Measurements from ENCODE around the gene NLRC5.

The NLRC5 gene

DNA sequence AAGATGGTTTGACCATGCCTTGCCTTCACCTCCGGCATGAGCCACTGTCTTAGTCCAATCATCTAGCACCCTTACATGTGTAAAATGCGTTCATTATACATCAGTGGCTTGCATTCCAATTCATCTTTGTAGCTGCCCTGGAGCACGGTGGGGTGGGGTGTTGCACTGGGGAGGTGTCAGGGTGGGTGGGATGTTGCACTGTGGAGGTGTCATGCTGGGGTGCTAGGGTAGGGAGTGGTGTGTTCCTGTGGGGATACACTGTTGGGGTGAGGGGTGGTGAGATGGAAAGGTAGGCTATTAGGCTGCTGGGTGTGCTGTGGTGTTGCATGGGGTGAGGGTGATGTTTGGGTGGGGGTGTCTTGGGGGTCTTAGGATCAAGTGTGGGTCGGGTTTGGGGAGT, 47.0 kb downstream of the NLRC5 start:
- no peaks in the 10 kb centered on the region for H3K27me3 ChIP-seq (replicated peaks in 2 of 5; ENCODE audit: control insufficient read depth in 4 of 5, insufficient read depth in 5 of 5, low read length in 4 of 5)
- 86% methylated on average over 1 of the region's 4 CpGs for WGBS (ENCODE audit: insufficient coverage)
- ChIA-PET POLR2A (no interaction called here), CTCF (interaction anchor here (0.9 to 1.5 kb wide), 5 partner anchors 10 to 72 kb away, joined by 3 to 5 read pairs (median 4); no protein-coding TSS in a partner anchor)
- H3K4me1 ChIP-seq (ENCODE audit: control extremely low read depth in 1 of 4, control insufficient read depth in 4 of 4, insufficient read depth in 4 of 4, low read length in 3 of 4), result peaks cover 9 to 50% (median 29%) of the 10 kb centered on the region in 4 experiments
- no peak for DNase-seq
- no peak overlapping the region for H3K27ac ChIP-seq (ENCODE audit: insufficient read depth in 1 of 2, low read depth in 1 of 2, low read length in 2 of 2, poor library complexity in 1 of 2, severe bottlenecking in 2 of 2)
- no peak overlapping the region for H3K4me3 ChIP-seq (ENCODE audit: control insufficient read depth in 1 of 7, extremely low read depth in 1 of 7, insufficient read depth in 4 of 7, low read depth in 2 of 7, low read length in 6 of 7)
- peaks cover 0 to 36% (median 16%) of the 10 kb centered on the region in 4 experiments for H3K36me3 ChIP-seq (ENCODE audit: control insufficient read depth in 4 of 4, insufficient read depth in 4 of 4, low read length in 3 of 4)
- peaks cover 0 to 5% (median 0%) of the 10 kb centered on the region in 5 experiments for H3K9me3 ChIP-seq (ENCODE audit: control extremely low read depth in 1 of 5, control insufficient read depth in 4 of 5, insufficient read depth in 2 of 5, low read depth in 1 of 5, low read length in 4 of 5)

DNA sequence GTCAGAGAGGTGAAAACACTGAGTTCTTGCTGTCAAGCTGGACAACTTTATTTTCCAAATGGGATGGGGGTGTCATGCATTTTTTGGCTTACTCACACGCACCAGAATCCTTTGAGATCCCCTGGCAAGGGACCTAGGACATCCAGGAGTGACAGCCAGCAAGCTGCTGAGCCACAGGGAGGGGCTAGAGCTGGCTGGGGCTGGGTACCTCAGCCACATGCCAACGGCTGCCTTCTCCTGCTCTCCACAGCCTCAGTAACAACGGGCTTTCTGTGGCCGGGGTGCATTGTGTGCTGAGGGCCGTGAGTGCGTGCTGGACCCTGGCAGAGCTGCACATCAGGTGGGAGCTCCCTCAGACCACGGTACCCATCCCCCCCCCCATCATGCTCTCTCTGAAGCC, 47.6 kb downstream of the NLRC5 start:
- Histone ChIP-seq H3K4me3 (ENCODE audit: control insufficient read depth in 1 of 7, extremely low read depth in 1 of 7, insufficient read depth in 4 of 7, low read depth in 2 of 7, low read length in 6 of 7) (no peak overlapping the region), H3K36me3 (ENCODE audit: control insufficient read depth in 4 of 4, insufficient read depth in 4 of 4, low read length in 3 of 4) (peaks cover 0 to 39% (median 16%) of the 10 kb centered on the region in 4 experiments), H3K4me1 (ENCODE audit: control extremely low read depth in 1 of 4, control insufficient read depth in 4 of 4, insufficient read depth in 4 of 4, low read length in 3 of 4) (peaks cover 9 to 57% (median 33%) of the 10 kb centered on the region in 4 experiments), H3K9me3 (ENCODE audit: control extremely low read depth in 1 of 5, control insufficient read depth in 4 of 5, insufficient read depth in 2 of 5, low read depth in 1 of 5, low read length in 4 of 5) (peaks cover 0 to 5% (median 0%) of the 10 kb centered on the region in 5 experiments), H3K27me3 (replicated peaks in 2 of 5; ENCODE audit: control insufficient read depth in 4 of 5, insufficient read depth in 5 of 5, low read length in 4 of 5) (no peaks in the 10 kb centered on the region), H3K27ac (ENCODE audit: insufficient read depth in 1 of 2, low read depth in 1 of 2, low read length in 2 of 2, poor library complexity in 1 of 2, severe bottlenecking in 2 of 2) (peak overlapping the region in 1 of 2 experiments; percentile 25)
- WGBS (ENCODE audit: insufficient coverage), result 87% methylated on average over 6 of the region's 7 CpGs
- CTCF ChIA-PET, result interaction anchor here (1.1 to 1.5 kb wide), 4 partner anchors 10 to 72 kb away, joined by 3 to 5 read pairs (median 4); no protein-coding TSS in a partner anchor
- POLR2A ChIA-PET, result no interaction called here
- DNase-seq, result no peak

DNA sequence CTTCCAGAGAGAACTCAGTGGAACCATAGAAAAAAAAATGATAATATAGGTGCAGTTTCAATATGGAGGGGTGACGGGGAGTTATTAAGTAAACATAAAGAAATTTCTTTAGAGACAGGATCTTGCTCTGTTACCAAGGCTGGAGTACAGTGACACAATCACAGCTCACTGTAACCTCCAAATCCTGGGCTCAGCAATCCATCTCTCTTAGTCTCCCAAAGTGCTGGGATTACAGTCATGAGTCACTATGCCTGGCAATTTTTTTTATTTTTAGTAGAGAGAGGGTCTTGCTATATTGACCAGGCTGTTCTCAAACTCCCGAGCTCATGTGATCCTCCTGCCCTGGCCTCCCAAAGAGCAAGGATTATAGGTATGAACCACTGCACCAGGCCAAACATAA, 48.8 kb downstream of the NLRC5 start:
- H3K36me3 ChIP-seq (ENCODE audit: control insufficient read depth in 4 of 4, insufficient read depth in 4 of 4, low read length in 3 of 4), result peaks cover 4 to 37% (median 19%) of the 10 kb centered on the region in 4 experiments
- no peak overlapping the region for H3K4me3 ChIP-seq (ENCODE audit: control insufficient read depth in 1 of 7, extremely low read depth in 1 of 7, insufficient read depth in 4 of 7, low read depth in 2 of 7, low read length in 6 of 7)
- H3K9me3 ChIP-seq (ENCODE audit: control extremely low read depth in 1 of 5, control insufficient read depth in 4 of 5, insufficient read depth in 2 of 5, low read depth in 1 of 5, low read length in 4 of 5), result peaks cover 0 to 5% (median 0%) of the 10 kb centered on the region in 5 experiments
- DNase-seq, result no peak
- H3K27me3 ChIP-seq (replicated peaks in 2 of 5; ENCODE audit: control insufficient read depth in 4 of 5, insufficient read depth in 5 of 5, low read length in 4 of 5), result no peaks in the 10 kb centered on the region
- whole genome bisulfite sequencing (ENCODE audit: insufficient coverage), result 100% methylated on average over 1 of the region's 2 CpGs
- ChIA-PET CTCF (interaction anchor here (0.7 to 1.5 kb wide), 6 partner anchors 35 to 96 kb away, joined by 3 to 4 read pairs (median 3); no protein-coding TSS in a partner anchor), POLR2A (interaction anchor here (0.6 kb wide), 1 partner anchor 15 kb away, joined by 3 read pairs; no protein-coding TSS in a partner anchor)
- H3K27ac ChIP-seq (ENCODE audit: insufficient read depth in 1 of 2, low read depth in 1 of 2, low read length in 2 of 2, poor library complexity in 1 of 2, severe bottlenecking in 2 of 2), result no peak overlapping the region
- peaks cover 9 to 69% (median 44%) of the 10 kb centered on the region in 4 experiments for H3K4me1 ChIP-seq (ENCODE audit: control extremely low read depth in 1 of 4, control insufficient read depth in 4 of 4, insufficient read depth in 4 of 4, low read length in 3 of 4)

GRCh38 chr16:57039148-57039812, 49.9 kb downstream of the NLRC5 start:
- Histone ChIP-seq H3K9me3 (ENCODE audit: control extremely low read depth in 1 of 5, control insufficient read depth in 4 of 5, insufficient read depth in 2 of 5, low read depth in 1 of 5, low read length in 4 of 5) (peaks cover 0 to 5% (median 0%) of the 10 kb centered on the region in 5 experiments), H3K4me3 (ENCODE audit: control insufficient read depth in 1 of 7, extremely low read depth in 1 of 7, insufficient read depth in 4 of 7, low read depth in 2 of 7, low read length in 6 of 7) (peak overlapping the region in 5 of 7 experiments; percentile 8 to 50 (median 33)), H3K27ac (ENCODE audit: insufficient read depth in 1 of 2, low read depth in 1 of 2, low read length in 2 of 2, poor library complexity in 1 of 2, severe bottlenecking in 2 of 2) (peak overlapping the region; percentile 29 to 59), H3K36me3 (ENCODE audit: control insufficient read depth in 4 of 4, insufficient read depth in 4 of 4, low read length in 3 of 4) (peaks cover 4 to 32% (median 18%) of the 10 kb centered on the region in 4 experiments), H3K27me3 (replicated peaks in 2 of 5; ENCODE audit: control insufficient read depth in 4 of 5, insufficient read depth in 5 of 5, low read length in 4 of 5) (no peaks in the 10 kb centered on the region), H3K4me1 (ENCODE audit: control extremely low read depth in 1 of 4, control insufficient read depth in 4 of 4, insufficient read depth in 4 of 4, low read length in 3 of 4) (peaks cover 9 to 72% (median 47%) of the 10 kb centered on the region in 4 experiments)
- ChIA-PET POLR2A (no interaction called here), CTCF (interaction anchor here (0.6 to 3.3 kb wide), 6 partner anchors 13 to 78 kb away, joined by 3 to 17 read pairs (median 3); no protein-coding TSS in a partner anchor)
- WGBS (ENCODE audit: insufficient coverage), result 44% methylated on average over 2 of the region's 5 CpGs
- peak; percentile 36 to 74 (median 68) for DNase-seq

DNA sequence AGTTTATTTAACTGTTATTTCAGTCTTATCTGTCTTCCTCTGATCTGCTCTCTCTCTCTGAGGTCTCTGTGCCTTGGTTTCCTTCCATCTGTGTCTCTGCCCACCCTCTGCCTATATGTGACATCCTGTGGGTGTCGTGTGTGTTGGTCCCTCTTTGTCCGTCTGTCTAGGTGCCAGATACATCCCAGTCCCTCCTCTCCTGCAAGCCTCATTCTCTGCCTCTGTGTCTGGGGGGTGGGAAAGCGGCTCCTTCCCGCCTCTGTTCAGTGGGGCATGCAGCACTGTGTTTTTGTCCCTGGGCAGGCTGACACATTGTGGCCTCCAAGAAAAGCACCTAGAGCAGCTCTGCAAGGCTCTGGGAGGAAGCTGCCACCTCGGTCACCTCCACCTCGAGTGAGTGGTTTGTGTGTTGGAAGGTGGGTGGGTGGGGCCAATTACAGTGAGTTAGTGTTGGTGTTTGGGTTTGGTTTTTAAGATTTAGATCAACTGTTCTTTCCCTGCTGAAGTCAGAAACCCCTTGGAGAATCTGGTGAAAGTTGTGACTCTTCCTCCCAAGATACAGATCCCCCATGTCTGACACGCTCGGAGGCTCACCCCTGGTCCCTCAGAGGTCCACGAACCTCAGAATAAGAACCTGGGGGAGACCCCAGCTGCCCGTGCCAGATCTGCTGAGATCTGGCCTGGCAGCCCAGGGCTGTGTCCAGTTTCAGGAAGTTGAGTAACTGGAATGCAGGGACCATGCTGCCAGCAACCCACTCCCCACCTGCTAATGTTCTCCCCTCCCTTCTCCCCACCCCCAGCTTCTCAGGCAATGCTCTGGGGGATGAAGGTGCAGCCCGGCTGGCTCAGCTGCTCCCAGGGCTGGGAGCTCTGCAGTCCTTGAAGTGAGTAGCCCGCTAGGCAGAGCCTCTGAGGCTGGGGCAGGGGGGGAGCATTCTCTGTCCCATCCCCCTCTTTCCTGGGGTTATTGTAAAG, 52.1 kb downstream of the NLRC5 start:
- H3K4me1 ChIP-seq (ENCODE audit: control extremely low read depth in 1 of 4, control insufficient read depth in 4 of 4, insufficient read depth in 4 of 4, low read length in 3 of 4), result peaks cover 9 to 75% (median 48%) of the 10 kb centered on the region in 4 experiments
- peak overlapping the region in 2 of 7 experiments; percentile 4 to 15 for H3K4me3 ChIP-seq (ENCODE audit: control insufficient read depth in 1 of 7, extremely low read depth in 1 of 7, insufficient read depth in 4 of 7, low read depth in 2 of 7, low read length in 6 of 7)
- no peaks in the 10 kb centered on the region for H3K27me3 ChIP-seq (replicated peaks in 2 of 5; ENCODE audit: control insufficient read depth in 4 of 5, insufficient read depth in 5 of 5, low read length in 4 of 5)
- peaks cover 4 to 28% (median 14%) of the 10 kb centered on the region in 4 experiments for H3K36me3 ChIP-seq (ENCODE audit: control insufficient read depth in 4 of 4, insufficient read depth in 4 of 4, low read length in 3 of 4)
- 100% methylated on average over 4 of the region's 12 CpGs for WGBS (ENCODE audit: insufficient coverage)
- H3K9me3 ChIP-seq (ENCODE audit: control extremely low read depth in 1 of 5, control insufficient read depth in 4 of 5, insufficient read depth in 2 of 5, low read depth in 1 of 5, low read length in 4 of 5), result peaks cover 0 to 5% (median 0%) of the 10 kb centered on the region in 5 experiments
- POLR2A ChIA-PET, result no interaction called here
- no peak for DNase-seq
- peak overlapping the region in 1 of 2 experiments; percentile 26 for H3K27ac ChIP-seq (ENCODE audit: insufficient read depth in 1 of 2, low read depth in 1 of 2, low read length in 2 of 2, poor library complexity in 1 of 2, severe bottlenecking in 2 of 2)
- CTCF ChIA-PET, result interaction anchor here (3.3 kb wide), 1 partner anchor 77 kb away, joined by 17 read pairs; no protein-coding TSS in a partner anchor

GRCh38 chr16:57042157-57043111, 53.1 kb downstream of the NLRC5 start:
- WGBS (ENCODE audit: insufficient coverage), result 92% methylated on average over 7 of the region's 14 CpGs
- Histone ChIP-seq H3K4me1 (ENCODE audit: control extremely low read depth in 1 of 4, control insufficient read depth in 4 of 4, insufficient read depth in 4 of 4, low read length in 3 of 4) (peaks cover 9 to 67% (median 43%) of the 10 kb centered on the region in 4 experiments), H3K36me3 (ENCODE audit: control insufficient read depth in 4 of 4, insufficient read depth in 4 of 4, low read length in 3 of 4) (peaks cover 4 to 36% (median 15%) of the 10 kb centered on the region in 4 experiments), H3K4me3 (ENCODE audit: control insufficient read depth in 1 of 7, extremely low read depth in 1 of 7, insufficient read depth in 4 of 7, low read depth in 2 of 7, low read length in 6 of 7) (no peak overlapping the region), H3K27me3 (replicated peaks in 2 of 5; ENCODE audit: control insufficient read depth in 4 of 5, insufficient read depth in 5 of 5, low read length in 4 of 5) (no peaks in the 10 kb centered on the region), H3K27ac (ENCODE audit: insufficient read depth in 1 of 2, low read depth in 1 of 2, low read length in 2 of 2, poor library complexity in 1 of 2, severe bottlenecking in 2 of 2) (no peak overlapping the region), H3K9me3 (ENCODE audit: control extremely low read depth in 1 of 5, control insufficient read depth in 4 of 5, insufficient read depth in 2 of 5, low read depth in 1 of 5, low read length in 4 of 5) (peaks cover 0 to 5% (median 0%) of the 10 kb centered on the region in 5 experiments)
- ChIA-PET CTCF (interaction anchor here (3.3 kb wide), 1 partner anchor 78 kb away, joined by 17 read pairs; no protein-coding TSS in a partner anchor), POLR2A (no interaction called here)
- DNase-seq, result no peak

All from common myeloid progenitor, CD34-positive (primary cell).